Superior temporal gyrus (tissue), 1 donor: Measurements from ENCODE around the gene PCDH17.

Experiments used
- DNase-seq: peaks from one replicate; pipeline ENCODE4 v3.0.0-alpha.2; 2016; ENCODE audit errors: extremely low spot score

The PCDH17 gene

DNA sequence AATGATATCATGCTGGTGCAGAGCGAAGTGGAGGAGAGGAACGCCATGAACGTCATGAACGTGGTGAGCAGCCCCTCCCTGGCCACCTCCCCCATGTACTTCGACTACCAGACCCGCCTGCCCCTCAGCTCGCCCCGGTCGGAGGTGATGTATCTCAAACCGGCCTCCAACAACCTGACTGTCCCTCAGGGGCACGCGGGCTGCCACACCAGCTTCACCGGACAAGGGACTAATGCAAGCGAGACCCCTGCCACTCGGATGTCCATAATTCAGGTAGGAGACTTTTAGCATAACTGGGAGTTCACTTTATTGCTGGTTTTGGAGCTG lies 3.3 kb downstream of the PCDH17 start:
- DNase-seq: no peak

- peak; percentile 79 for DNase-seq
Measured at GRCh38 chr13:57635541-57636085, 4.1 kb downstream of the PCDH17 start.

DNA sequence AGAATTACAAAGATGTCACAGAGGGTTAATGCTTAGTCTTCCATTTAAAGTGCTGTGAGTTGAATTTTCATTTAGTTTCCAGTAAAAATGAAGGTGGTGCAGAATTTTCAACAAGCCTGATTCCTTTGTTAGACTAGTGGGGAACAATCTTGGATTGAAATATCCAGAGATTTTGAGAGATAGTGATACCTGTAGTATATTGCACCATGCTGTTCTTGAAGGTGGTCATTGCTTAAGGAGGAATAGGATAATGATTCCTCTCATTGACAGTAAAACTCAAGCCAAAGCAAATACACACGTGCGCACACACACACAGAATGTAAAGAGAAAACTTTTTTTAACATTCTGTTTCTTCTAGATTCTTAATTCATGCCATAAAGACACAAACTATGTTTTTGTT lies 5.3 kb downstream of the PCDH17 start:
- peak; percentile 74 for DNase-seq

- peak; percentile 76 for DNase-seq
Measured at GRCh38 chr13:57637515-57637914, 6.0 kb downstream of the PCDH17 start.

- peak; percentile 75 for DNase-seq
Measured at GRCh38 chr13:57638186-57638890, 6.8 kb downstream of the PCDH17 start.

DNA sequence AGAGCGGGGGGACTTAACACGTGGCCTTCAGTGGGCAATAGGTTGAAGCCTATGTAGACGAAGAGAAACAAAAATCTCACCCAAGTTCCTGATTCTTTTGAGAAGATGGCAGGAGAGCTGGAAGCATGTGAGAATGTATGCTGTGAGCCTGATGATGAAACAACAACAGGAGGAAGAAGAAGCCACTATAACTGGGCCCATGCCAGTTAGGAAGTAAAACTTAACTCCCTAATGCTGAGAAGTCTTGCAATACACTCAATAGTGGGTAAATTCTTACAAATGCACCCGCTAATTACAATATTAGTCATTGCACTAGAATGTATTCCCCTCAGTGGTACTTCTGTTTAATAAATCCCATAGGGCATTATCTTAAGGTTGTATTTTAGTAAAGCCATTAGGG lies 9.1 kb downstream of the PCDH17 start:
- peak; percentile 73 for DNase-seq

DNA sequence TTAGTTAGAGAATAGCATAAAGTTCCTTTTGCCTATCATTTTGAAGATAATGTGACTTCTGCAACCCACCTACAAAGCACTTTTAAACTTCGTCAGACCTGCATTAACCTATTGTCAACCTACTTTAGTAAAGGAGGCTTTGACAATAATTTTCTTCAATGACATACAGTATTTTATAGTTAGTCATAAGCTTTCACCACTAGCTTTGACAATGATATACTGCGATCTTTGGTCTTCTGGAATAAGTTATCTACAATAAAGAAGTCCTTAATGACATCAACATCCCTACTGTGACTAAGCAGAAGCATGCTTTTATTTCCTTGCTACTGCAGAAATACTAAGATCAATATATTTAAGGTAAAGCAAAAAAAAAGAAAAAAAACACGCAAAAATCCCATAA lies 9.5 kb downstream of the PCDH17 start:
- no peak for DNase-seq

GRCh38 chr13:57644106-57644505 lies 12.6 kb downstream of the PCDH17 start:
- DNase-seq: peak; percentile 75

- no peak for DNase-seq
Measured at GRCh38 chr13:57653229-57653989, 21.9 kb downstream of the PCDH17 start.

DNA sequence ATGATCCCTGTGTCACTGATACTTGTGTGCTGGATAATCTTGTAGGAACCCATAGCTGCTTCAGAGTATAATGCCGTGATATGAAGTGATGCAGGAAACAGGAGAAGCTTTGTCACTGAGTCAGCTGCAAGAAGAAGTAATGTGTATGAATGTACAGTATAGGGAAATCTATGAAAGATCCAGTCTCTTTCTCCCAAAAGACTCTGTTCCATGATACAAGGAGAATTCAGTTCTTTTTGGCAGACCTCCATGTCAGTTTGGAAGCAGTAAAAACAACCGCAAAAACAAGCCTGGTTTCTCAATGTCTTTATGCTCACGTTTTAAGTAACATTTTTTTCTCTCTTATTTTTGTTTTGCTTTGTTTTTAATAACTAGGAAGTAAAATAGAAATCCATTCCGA lies 33.9 kb downstream of the PCDH17 start:
- DNase-seq: peak; percentile 73

DNA sequence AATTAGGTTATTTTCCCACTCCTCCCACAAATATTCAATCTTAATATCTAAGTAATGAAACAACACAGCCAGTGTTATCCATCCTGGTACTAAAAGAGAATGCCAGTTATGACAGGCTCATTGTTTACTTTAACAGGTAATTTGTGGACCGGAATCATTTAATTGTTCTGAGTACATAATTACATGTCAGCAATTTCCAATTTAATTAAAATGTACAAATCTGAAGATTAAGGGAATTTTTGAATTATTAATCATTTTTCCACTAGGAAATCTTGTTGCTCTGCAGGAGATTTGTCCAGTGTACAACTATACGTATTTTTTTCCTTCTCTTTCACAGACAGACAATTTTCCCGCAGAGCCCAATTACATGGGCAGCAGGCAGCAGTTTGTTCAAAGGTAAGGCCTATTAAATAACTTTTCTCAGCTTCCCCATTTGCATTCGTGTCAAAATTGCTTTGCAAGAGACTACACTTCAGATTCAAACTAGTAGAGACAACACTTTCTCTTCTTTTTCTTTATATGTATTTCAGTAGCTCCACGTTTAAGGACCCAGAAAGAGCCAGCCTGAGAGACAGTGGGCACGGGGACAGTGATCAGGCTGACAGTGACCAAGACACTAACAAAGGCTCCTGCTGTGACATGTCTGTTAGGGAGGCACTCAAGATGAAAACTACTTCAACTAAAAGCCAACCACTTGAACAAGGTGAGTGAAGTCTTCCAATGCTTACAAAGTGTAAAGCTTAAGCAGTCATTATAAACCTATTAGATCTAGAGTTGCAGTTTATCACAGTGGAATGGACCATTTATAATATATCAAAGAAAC lies 34.8 kb downstream of the PCDH17 start:
- DNase-seq: peak; percentile 55

GRCh38 chr13:57672168-57672567 lies 40.6 kb downstream of the PCDH17 start:
- no peak for DNase-seq

GRCh38 chr13:57673197-57673596 lies 41.7 kb downstream of the PCDH17 start:
- no peak for DNase-seq

DNA sequence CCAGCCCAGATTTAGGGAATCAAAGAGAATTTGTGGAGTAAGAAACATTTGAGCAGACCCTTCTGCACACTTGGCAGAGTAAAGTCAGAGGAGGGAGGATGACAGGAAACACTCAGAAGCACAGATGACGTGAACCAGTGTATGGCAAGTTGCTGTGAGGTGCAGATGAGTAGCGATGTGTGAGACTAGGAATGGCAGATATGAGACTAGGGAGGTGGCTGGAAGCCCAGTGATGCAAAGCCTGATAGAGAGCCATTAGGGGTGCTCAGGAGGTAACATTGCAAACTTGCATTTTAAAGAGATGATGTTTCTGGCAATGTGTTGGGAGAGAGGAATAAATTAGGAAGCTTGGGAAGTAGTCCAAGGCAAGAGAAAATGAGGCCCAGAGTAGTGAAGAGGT lies 44.0 kb downstream of the PCDH17 start:
- DNase-seq: no peak

- DNase-seq: no peak
Measured at GRCh38 chr13:57680609-57681008, 49.1 kb downstream of the PCDH17 start.

GRCh38 chr13:57682128-57682716 lies 50.7 kb downstream of the PCDH17 start:
- no peak for DNase-seq

GRCh38 chr13:57698851-57699250 lies 67.3 kb downstream of the PCDH17 start:
- DNase-seq: no peak

DNA sequence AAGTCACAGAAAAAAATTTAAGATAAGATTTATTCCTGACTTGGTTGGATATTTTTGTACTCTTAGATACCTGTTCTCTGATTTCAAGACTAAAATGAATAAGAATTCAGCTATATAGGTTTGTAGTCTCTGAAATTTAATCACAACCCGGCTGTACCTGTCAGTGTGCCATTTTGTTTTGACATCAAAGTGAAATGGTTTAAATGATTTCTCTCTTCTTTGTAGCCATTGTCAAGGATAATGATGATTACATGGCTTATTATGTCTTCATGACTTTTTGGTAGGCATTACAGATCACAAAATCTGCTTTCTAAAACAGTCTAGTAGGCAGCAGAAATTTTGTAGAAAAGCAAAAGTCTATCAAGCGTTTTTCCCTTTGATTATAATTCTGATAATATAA lies 72.5 kb downstream of the PCDH17 start:
- no peak for DNase-seq

GRCh38 chr13:57716295-57716694 lies 84.8 kb downstream of the PCDH17 start:
- DNase-seq: no peak

DNA sequence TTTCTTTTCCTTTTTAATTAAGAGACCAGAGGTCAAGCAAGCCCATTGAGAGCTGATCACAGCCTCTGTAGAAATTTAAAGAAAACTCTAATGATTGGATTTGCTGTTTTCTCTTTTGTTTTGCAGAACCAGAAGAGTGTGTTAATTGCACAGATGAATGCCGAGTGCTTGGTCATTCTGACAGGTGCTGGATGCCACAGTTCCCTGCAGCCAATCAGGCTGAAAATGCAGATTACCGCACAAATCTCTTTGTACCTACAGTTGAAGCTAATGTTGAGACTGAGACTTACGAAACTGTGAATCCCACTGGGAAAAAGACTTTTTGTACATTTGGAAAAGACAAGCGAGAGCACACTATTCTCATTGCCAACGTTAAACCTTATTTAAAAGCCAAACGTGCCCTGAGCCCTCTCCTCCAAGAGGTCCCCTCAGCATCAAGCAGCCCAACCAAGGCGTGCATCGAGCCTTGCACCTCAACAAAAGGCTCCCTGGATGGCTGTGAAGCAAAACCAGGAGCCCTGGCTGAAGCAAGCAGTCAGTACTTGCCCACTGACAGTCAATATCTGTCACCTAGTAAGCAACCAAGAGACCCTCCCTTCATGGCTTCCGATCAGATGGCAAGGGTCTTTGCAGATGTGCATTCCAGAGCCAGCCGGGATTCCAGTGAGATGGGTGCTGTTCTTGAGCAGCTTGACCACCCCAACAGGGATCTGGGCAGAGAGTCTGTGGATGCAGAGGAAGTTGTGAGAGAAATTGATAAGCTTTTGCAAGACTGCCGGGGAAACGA lies 93.1 kb downstream of the PCDH17 start:
- DNase-seq: no peak

DNA sequence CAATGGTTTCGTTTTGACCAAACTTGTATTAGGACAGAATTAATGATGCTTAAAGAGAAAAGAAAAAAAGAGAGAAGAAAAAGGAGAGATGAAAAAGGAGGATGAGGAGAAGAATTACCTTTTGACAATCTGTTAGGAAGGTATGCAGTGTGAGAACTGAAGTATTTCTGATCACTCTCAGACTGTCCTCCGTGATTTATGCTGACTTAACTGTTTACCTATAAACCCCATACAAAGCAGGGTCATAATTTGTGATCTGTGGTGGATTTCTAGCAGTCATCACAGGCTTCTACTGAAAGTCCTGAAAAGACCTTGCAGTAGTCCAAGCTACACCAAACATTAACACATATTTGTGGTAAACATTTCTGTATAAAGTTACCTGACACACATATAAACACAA lies 93.9 kb downstream of the PCDH17 start:
- no peak for DNase-seq
